GM21576 (cell line): ENCODE data around the gene ASIC2.

Experiments
- ATAC-seq: cut with Tn5 transposase; IDR thresholded peaks from one replicate; pipeline ENCODE4 v1.9.1; 2021; ENCODE audit warnings: mild to moderate bottlenecking, moderate library complexity; ENCODE audit not compliant: unreplicated experiment

ASIC2 gene

GRCh38 chr17:33166472-33166871, 126.6 kb downstream of the ASIC2 start:
- no peak for ATAC-seq

DNA sequence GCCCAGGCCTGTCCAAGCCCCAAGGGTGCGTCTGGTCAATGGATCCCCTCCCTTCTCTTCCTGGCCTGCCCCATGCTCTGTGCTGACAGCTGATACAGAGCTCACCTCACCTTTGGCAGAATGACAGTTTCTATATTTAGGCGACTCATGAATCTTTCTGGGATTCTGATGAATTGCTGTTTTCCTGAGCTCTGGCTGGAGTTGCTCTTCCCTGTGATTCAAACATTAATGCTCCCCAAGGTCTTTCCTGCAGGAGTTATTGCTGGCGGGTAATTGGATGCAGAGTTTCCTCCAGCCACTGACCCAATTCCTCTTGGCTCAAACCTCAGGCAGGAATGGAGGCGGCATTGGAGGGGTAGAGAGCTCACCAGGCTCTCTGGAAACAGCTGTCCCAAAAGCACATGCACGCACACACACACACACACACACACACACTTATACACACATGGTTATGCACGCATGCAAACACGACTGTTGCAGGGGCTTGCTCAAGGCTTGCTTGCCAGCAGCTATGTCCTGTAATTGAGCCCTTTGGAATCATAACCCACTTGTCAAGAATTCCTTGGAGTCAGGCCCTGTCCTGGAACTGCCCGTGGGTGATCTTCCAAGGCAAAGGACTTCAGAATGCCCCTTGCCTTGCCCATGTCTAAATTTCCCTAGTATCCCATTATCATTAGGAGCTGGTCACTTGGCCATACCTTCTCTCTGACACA, 128.8 kb downstream of the ASIC2 start:
- ATAC-seq = no peak

DNA sequence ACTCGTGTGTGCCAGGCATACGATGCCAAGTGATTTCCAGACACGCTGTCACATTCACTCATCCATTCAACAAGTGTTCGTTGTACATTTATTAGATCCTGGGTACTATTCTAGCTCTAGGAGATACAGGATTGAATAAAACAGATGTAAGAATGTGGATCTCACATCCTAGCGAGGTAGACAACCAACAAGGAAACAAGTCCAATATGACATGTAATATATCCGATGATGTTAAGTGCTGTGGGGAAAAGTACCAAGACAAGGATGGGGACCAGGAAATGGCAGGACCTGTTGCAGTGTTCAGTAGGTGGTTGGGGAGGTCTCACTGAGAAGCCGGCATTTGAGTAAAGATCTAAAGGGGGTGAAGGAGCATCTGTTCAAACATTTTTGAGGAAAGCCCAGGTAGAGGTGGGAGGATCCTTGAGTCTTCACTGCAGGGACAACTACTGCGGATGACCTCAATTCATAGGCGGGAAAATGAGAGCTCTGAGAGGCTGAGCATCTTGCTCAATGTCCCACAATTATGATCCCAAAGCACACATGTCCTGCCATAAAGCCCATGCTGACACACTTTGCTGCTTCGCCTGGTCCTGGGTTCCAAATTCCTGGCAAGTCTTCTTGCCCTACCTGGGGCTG, 129.4 kb downstream of the ASIC2 start:
- ATAC-seq = no peak

DNA sequence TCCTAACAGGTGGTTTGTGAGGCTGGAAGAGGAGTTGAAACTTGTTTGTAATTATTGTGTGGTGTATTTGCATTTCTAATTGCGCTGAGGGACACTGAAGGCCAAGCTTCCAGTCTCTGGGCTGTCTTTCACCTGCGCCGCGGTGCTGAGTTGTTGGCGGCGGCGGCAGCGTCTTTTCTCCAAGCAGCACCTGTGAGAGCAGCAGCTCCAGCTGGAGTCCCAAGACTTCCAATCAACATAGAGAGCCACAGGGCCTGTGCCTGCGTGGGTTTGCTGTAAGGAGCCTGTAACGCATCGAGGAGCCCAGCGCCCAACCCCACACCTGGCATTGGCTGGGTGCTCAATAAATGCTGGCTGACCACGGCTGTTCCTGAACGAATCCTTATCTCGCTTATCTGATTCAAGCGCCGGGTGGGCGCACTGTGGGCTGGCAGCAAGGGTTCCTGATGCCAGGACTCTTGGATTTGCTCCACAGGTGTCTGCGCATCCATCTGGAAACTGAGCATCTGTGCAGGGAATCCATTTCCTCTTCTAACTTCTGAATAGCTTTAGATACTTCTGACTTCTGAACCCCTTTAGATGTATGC, 138.1 kb downstream of the ASIC2 start:
- ATAC-seq = no peak

- ATAC-seq = no peak
Measured at GRCh38 chr17:33152783-33153182, 140.3 kb downstream of the ASIC2 start.

- no peak for ATAC-seq
Measured at GRCh38 chr17:33151565-33151964, 141.5 kb downstream of the ASIC2 start.

DNA sequence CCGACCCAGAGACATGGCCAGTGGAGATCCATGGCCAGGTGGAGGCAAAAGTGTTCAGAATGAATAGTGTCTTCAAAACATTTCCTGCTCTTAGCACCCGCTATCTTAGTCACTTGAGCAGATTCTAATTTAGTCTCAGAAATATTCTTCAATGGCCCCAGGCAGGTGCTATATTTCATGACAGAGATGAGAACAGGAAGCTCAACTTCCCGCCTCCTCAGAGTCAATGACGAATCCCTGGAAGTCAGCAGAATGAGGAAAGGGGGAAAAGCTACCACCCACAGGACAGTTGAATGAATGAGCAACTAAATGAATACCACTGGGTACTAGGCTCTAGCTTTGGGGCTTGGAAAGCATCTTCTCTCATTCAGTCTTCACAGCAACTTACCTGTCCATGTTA, 147.2 kb downstream of the ASIC2 start:
- ATAC-seq = no peak

DNA sequence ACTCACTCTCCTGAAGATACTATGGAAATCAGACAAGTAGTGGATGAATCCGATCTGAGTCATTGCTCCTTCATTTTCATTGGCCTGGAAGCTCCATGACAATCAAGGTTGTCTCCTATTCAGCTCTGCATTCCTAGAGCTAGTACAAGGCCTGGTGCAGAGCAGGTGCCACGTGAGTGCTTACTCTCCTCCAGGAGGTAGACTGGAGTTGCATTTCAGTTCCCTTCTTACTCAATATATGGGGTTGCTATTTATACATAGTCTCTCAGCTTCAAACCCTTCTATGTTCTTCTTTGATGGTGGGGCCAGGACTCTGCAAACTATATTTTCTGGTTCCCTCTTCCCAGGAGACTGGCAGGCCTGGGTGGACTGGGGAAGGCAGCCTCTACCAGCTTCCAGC, 148.3 kb downstream of the ASIC2 start:
- ATAC-seq = no peak

GRCh38 chr17:33142705-33143299, 150.3 kb downstream of the ASIC2 start:
- ATAC-seq = no peak

DNA sequence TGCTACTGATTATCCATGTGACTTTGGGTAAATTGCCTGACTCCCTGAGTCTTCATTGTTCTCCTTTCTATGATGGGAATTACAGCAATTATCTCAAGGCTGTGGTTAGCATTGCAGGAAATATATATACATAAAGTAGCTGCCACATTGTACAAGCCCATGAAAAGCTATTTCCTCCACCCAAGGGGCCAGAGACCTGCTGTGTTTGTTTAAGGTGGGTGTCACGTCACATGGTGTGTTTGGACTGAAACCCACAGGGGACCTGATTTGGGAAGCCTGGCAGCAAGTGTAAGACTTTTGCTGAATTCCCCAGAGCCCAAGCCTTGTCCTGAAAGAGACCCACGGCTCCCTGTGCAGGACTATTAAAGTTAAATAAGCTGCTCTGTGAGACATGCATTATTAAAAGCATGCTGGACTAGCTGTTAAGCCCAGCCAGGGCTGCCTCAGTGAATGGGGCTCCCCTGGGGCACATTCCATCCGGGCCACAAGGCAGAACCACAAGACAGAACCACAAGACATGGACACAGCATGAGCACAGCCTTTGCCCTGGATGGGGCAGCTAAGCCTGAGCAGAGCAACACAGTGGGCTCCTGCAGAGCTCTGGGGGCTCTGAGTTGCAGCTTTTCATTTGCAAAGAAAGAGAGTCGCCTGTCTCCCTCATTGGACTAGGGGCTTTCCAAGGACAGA, 152.5 kb downstream of the ASIC2 start:
- ATAC-seq = no peak

DNA sequence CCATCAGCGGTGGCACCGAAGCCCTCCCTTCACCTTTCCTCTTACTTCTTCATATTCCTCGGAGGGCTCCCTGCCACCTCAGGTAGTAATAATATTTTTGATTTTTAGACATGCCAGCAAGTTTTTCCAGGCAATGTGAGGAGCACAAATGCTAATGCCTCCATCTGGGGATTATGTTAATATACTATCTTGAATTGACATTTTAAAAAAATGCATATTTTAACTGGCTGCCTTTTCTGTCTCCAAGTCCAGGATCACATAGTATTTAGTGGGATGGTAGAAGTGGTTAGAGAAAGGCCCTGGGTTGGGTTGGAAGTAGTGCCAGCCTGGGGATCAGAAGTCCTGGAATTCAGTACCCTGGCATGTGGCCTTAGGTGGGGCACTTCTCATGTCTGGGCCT, 154.5 kb downstream of the ASIC2 start:
- ATAC-seq = no peak

GRCh38 chr17:33137426-33137825, 155.7 kb downstream of the ASIC2 start:
- no peak for ATAC-seq

- no peak for ATAC-seq
Measured at GRCh38 chr17:33135691-33136090, 157.4 kb downstream of the ASIC2 start.

DNA sequence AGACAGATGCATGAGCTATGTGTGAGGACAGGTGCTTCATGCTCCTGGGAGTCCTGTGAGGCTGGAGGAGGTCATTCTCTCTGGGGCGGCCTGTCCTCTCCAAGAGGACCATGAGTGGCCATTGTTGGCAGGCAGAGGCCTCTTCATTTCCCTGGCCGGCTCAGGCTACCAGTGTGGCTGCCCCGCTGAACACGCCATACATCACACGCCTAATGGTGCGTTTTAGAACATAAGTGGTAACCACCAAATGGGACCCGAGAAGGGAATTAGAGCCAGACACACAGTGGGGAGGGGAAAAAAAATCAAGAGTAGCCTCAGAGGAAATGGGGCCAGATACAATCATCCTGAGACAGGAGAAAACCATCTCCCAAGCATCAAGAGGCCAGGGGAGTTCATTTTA, 161.5 kb downstream of the ASIC2 start:
- no peak for ATAC-seq

GRCh38 chr17:33127706-33128105, 165.4 kb downstream of the ASIC2 start:
- no peak for ATAC-seq

DNA sequence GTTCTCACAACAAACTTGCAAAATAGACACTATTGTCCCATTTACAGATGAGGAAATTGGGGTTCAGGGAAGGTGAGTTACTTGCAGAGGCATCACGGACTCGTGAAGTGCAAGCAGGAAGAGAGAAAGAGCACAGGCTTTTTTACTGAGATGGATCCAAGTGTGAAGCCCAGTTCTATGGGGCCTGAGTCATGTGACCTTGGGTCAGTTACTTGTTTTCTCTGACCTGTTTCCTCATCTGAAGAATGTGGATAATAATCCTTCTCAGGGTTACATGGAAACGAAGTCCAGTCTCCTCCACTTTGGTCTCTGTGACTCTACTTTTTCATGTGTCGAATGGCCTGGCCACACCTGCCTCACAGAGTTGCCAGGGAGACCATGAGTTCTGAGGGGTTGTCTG, 167.0 kb downstream of the ASIC2 start:
- no peak for ATAC-seq

DNA sequence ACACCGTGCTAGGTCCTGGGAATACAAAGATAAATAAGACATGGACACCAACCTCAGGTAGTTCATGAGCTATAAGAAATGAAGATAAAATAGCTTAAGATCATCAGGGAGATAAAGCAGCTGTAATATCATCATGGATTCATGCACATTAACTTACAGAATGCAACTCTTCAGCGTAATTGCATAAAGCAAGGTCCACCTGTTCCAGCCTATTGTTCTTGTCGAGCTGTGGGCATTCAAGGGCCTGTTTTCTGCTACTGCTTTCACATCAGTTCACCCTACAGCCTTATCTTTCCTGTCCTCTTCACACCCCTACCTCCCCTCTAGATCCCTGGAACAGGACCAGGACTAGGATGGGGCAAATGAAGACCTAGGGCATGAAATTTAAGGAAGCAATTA, 167.5 kb downstream of the ASIC2 start:
- ATAC-seq = no peak

DNA sequence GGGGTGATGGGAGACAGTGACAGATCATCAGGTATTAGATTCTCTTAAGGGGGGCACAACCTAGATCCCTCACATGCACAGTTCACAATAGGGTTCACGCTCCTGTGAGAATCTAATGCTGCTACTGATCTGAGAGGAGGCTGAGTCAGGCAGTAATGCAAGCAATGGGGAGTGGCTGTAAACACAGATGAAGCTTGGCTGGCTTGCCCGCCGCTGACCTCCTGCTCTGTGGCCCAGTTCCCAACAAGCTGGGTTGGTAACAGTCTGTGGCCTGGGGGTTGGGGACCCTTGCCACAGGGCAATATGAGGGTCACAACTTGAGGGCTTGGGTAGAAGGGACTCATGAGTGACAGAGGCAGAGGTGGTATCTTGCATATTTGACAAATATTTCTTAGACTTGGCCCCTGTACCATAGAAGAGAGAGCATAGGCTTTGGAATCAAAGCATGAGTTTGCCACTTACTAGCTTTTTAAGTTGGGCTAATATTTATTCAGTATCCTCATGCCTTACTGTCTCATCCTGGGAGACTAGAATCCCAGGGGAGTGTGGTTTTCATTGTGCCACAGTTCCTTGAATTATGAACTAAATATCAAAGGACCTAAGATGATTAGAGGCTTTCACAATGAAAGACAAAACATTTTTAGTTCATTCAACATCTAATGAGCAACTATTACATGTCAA, 168.1 kb downstream of the ASIC2 start:
- no peak for ATAC-seq

DNA sequence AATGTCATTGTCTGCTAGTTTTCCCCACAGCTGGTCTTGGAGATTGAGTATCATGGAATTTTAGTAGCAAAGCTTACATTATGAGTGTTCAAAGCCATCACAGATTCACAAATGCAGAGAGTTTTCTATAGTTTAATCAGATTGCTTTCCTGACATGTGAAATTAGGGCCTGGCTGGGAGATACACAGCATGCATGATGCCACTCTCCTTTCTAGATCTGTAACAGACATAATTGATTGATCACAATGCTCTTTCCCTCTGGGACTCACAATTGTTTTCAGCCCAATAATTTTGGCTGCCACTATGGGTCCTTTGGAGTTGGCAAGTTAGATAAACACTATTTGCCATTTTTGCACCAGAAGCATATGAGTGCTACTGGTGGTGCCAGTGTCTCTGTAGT, 168.9 kb downstream of the ASIC2 start:
- ATAC-seq = no peak

GRCh38 chr17:33121756-33122155, 171.3 kb downstream of the ASIC2 start:
- ATAC-seq = no peak

- ATAC-seq = no peak
Measured at GRCh38 chr17:33121272-33121671, 171.8 kb downstream of the ASIC2 start.
